OCI-LY1 (cell line): ENCODE measurements around the gene IGF2R.

Source experiments
- CTCF ChIP-seq: fragments of 200-600 bp; sonication (generic), shearing (Covaris generic); IDR thresholded peaks from 2 replicates; pipeline ENCODE4 v1.5.1; 2017; ENCODE audit warnings: mild to moderate bottlenecking, antibody characterized with exemption, low read length, moderate library complexity, mixed read lengths
- EZH2 ChIP-seq: fragments of 200-600 bp; sonication (generic), shearing (Covaris generic); IDR thresholded peaks from 2 replicates; pipeline ENCODE4 v1.8.0; 2017; ENCODE audit warnings: borderline replicate concordance, mixed run types, mild to moderate bottlenecking, antibody characterized with exemption, low read length, moderate library complexity, mixed read lengths

- TF ChIP-seq CTCF, result no peak
- TF ChIP-seq EZH2, result no peak
Observed at GRCh38 chr6:160077526-160077925, 108.6 kb downstream of the IGF2R start.
